K562 (cell line): ENCODE results near the gene GMPR2. TPM values are rescaled to one million over a fixed set of nuclear protein-coding genes. Genes with fewer than 3 reads are reported as not detected.

Experiments used
- CBFB ChIP-seq: sonication (generic); formaldehyde crosslinking; IDR thresholded peaks from 2 replicates; pipeline ENCODE4 v1.4.0; 2020; ENCODE audit warnings: mild to moderate bottlenecking, missing genetic modification reagents
- ETV6 ChIP-seq, 3 experiments: fragments of 150-350 bp in 1 of 3; sonication (generic) in 1 of 3; formaldehyde crosslinking in 1 of 3; IDR thresholded peaks; 2 replicates each; pipeline versions ENCODE4 v1.6.1 to v1.8.0; 2014 to 2022; ENCODE audit warnings: borderline replicate concordance in 2 of 3, low read depth in 2 of 3, antibody characterized with exemption in 1 of 3, low read length in 1 of 3, mild to moderate bottlenecking in 1 of 3, missing genetic modification reagents in 1 of 3
- FOXP1 ChIP-seq: sonication (generic); formaldehyde crosslinking; IDR thresholded peaks from 2 replicates; pipeline ENCODE4 v1.8.0; 2022; ENCODE audit warnings: mild to moderate bottlenecking, missing genetic modification reagents
- HDAC1 ChIP-seq, 2 experiments: fragments of 450-650 bp; IDR thresholded peaks; 2 replicates each; pipeline ENCODE4 v1.6.1; 2016 to 2017; ENCODE audit warnings: inconsistent platforms in 1 of 2, mild to moderate bottlenecking in 1 of 2, moderate library complexity in 1 of 2
- ILK ChIP-seq: fragments of 450-650 bp; IDR thresholded peaks from 2 replicates; pipeline ENCODE4 v1.6.1; 2016; ENCODE audit warnings: missing genetic modification characterization, low read depth, mild to moderate bottlenecking, missing compliant biosample characterization, moderate library complexity, borderline replicate concordance
- MCM2 ChIP-seq: fragments of 450-650 bp; IDR thresholded peaks from 2 replicates; pipeline ENCODE4 v1.6.1; 2017; ENCODE audit warnings: low read depth, mild to moderate bottlenecking
- ZNF584 ChIP-seq: fragments of 200-800 bp; sonication (Bioruptor generic); IDR thresholded peaks from 2 replicates; pipeline ENCODE4 v1.6.1; 2016; ENCODE audit warnings: low read depth, mild to moderate bottlenecking, missing genetic modification characterization, missing compliant biosample characterization
- polyA plus RNA-seq, 8 experiments: library from polyadenylated mRNA; depleted of rRNA in 4 of 8; stranded (reverse) in 5 of 8; unstranded in 3 of 8; fragments of >200 nt; fragmentation: Nextera tagmentation in 2 of 8; fragmentation: Illumina TruSeq in 1 of 8; extraction: Ambion mirVana in 2 of 8; extraction: Trizol in 1 of 8; gene quantifications; 2 replicates each; pipeline versions ENCODE4 v1.2.1 to v1.2.3, GENCODE V29; 2011 to 2014; ENCODE audit warnings: inconsistent platforms in 1 of 8, missing spikeins in 1 of 8
- total RNA-seq, 7 experiments: library from RNA; depleted of rRNA in 6 of 7; stranded (reverse); fragments of >200 nt in 6 of 7; fragmentation: Illumina TruSeq in 2 of 7; extraction: Trizol in 2 of 7; gene quantifications; 2 replicates each; pipeline versions ENCODE4 v1.2.1 to v1.2.3, GENCODE V29; 2011 to 2021; ENCODE audit warnings: low replicate concordance in 1 of 7
- TF ChIP-seq, protein P1 (sequence below), 2 experiments: fragments of 450-650 bp; conservative IDR thresholded peaks; 2 replicates each; pipeline ENCODE4 v1.6.1; 2017; ENCODE audit warnings: mild to moderate bottlenecking in 2 of 2, moderate library complexity in 2 of 2
- TF ChIP-seq, protein P2 (sequence below): fragments of 250-450 bp; sonication (Bioruptor Pico); IDR thresholded peaks from 2 replicates; pipeline ENCODE4 v1.8.0; 2022; ENCODE audit warnings: moderate library complexity, mild to moderate bottlenecking, inconsistent platforms
- TF ChIP-seq, protein P3 (sequence below), 2 experiments: IDR thresholded peaks in 1 of 2; conservative IDR thresholded peaks in 1 of 2; 2 replicates each; pipeline ENCODE4 v1.6.1; 2016; ENCODE audit warnings: low read depth in 2 of 2, mild to moderate bottlenecking in 1 of 2, missing compliant biosample characterization in 1 of 2, missing genetic modification characterization in 1 of 2, moderate library complexity in 1 of 2

Gene GMPR2
- total and polyA plus RNA-seq, 9 of the 15 experiments (the other 6 are each of a cell fraction or from before 2014, with no cell fraction given) = 26.4 to 67.4 (median 36.3) TPM

DNA sequence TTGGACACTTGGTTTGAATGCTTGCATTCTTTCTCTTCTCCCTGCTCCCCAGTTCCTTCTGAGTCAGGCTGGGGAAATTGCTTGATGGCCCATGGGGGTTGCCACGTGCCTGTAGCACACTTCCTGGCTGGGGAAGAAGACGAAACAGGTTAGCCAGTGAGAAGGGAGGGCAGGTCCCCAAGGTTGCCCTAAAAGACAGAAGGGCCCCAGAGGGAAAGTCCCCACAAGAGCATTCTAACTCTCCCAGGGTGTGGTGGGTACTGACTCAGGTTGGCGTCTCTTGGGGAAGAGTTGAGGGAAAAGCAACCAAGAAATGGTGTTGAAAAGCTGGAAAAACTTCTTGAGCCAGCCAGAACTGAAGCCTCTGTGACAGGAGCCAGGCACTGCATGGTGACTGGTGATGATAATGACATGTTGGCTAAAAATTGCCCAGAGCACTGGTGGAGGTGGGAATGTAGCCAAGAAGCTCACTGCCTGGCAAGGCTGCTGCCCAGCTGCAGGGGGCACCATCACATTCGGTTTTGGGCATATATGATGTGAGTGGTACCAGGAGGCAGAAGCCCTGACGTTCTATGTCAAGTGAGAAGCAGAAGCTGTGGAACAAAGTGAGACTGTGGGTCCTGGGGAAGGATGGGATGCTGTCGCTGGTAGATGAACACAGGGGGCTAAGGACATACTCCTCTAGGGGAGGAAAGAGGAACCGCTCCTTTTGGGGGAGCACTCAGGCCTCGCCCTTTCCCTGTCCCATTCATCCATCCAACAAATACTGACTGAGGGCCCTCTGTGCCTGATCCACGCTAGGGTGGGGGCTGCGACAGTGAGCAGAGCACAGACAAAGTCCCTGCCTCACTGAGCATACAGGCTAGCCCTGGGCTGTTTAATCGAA lies 46.8 kb downstream of the GMPR2 start (continued):
- TF ChIP-seq FOXP1 (CRISPR knock-in tag) = no peak
- no peak for TF ChIP-seq ILK
- TF ChIP-seq, protein P1, sequence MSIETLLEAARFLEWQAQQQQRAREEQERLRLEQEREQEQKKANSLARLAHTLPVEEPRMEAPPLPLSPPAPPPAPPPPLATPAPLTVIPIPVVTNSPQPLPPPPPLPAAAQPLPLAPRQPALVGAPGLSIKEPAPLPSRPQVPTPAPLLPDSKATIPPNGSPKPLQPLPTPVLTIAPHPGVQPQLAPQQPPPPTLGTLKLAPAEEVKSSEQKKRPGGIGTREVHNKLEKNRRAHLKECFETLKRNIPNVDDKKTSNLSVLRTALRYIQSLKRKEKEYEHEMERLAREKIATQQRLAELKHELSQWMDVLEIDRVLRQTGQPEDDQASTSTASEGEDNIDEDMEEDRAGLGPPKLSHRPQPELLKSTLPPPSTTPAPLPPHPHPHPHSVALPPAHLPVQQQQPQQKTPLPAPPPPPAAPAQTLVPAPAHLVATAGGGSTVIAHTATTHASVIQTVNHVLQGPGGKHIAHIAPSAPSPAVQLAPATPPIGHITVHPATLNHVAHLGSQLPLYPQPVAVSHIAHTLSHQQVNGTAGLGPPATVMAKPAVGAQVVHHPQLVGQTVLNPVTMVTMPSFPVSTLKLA (conservative IDR thresholded peaks at IDR 0.05) = no peak
- no peak for TF ChIP-seq ZNF584
- TF ChIP-seq, protein P2, sequence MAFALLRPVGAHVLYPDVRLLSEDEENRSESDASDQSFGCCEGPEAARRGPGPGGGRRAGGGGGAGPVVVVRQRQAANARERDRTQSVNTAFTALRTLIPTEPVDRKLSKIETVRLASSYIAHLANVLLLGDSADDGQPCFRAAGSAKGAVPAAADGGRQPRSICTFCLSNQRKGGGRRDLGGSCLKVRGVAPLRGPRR (CRISPR knock-in tag) = no peak
- no peak for TF ChIP-seq CBFB
- no peak for TF ChIP-seq ETV6 (IDR thresholded peaks at IDR 0.05; ENCODE audit: borderline replicate concordance in 1 of 2, low read depth in 2 of 2, low read length in 1 of 2)
- no peak for TF ChIP-seq ETV6 (CRISPR knock-in tag; IDR thresholded peaks at IDR 0.05; ENCODE audit: borderline replicate concordance)
- TF ChIP-seq, protein P3, sequence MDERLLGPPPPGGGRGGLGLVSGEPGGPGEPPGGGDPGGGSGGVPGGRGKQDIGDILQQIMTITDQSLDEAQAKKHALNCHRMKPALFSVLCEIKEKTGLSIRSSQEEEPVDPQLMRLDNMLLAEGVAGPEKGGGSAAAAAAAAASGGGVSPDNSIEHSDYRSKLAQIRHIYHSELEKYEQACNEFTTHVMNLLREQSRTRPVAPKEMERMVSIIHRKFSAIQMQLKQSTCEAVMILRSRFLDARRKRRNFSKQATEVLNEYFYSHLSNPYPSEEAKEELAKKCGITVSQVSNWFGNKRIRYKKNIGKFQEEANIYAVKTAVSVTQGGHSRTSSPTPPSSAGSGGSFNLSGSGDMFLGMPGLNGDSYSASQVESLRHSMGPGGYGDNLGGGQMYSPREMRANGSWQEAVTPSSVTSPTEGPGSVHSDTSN (CRISPR knock-in tag; IDR thresholded peaks at IDR 0.05; ENCODE audit: low read depth) = no peak
- TF ChIP-seq, protein P3 (tag; conservative IDR thresholded peaks at IDR 0.05; ENCODE audit: low read depth) = no peak
- no peak for TF ChIP-seq MCM2
- TF ChIP-seq HDAC1 (IDR thresholded peaks at IDR 0.05) = no peak
